Right kidney (tissue), 1 donor: Measurements from ENCODE around the gene RPL29.

ENCODE experiments used
- DNase-seq: peaks from one replicate; pipeline ENCODE4 v3.0.0-alpha.2; 2016

The RPL29 gene

DNA sequence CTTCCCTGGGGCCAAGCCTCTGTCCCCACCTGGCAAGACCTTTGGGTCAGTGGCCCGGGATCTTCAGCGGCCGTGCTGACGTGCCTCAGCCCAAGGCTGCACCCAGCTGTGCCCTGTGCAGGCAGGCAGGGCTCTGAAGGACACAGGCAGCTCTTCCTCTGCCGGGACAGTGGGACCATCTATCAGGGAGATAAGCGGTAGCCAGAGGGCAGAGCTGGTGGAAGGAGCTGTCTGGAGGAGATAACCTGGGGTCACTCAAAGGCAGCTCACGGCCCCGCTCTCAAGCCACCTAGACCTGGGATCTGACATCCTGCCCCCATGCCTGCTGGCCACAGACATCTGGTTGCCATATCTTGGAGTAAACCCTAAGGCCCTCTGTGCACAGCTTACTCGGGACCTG is 33.4 kb upstream of the RPL29 start:
- DNase-seq: no peak

DNA sequence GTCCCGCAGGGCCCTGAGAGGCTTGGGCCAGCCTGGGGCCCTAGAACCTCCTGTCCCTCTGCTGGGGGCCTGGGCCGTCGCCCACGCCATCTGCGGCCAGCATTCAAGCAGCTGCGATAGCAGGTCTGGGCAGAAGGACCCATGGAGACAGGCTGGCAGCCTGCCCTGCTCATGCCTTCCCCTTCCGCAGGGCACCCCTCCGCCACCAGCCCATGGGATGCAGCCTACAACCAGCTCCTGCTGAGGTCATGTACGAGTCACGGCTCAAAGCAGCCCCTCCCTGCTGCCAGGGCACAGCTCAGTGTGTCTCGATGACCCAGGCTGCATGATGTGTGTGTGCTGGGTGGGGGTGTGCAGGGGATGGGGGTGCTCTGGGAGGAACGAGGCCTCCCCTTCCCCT is 32.9 kb upstream of the RPL29 start:
- no peak for DNase-seq

DNA sequence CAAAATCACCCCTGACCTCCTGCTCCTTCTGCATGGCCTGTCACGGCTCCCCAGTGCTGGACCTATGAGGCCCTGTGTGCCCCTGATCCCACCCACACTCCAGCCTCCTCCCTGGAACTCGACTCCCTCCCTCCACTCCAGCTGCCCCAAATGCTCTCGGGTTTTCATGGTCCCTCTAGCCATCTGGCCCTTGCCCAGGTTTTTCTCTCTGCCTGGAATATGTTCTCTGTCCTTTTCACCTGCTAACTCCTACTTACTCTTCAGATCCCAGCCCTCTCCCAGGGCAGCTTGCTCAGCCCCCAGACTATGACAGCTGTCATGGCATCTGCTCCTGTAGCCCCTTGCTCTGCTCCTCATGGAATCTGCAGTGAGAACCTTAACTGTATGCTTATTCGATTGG is 30.3 kb upstream of the RPL29 start:
- no peak for DNase-seq

DNA sequence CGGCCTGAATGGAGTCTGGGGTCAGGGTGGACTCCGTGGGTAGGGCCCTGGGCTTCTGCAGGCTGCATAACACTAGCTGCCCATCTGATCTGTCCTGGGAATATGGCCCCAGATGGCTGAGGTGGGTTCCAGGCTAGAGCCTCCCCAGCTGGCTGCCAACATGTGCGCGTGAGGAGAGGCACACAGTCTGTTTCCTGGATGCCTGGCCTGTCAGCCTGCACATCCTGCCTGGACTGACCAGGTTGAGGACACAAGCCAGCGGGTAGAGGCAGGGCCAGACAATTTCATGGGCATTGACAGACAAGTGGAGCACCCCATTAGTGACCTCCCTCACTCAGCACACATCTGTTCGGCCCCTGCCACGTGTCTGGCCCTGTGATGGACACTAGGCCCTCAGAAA is 29.8 kb upstream of the RPL29 start:
- DNase-seq: no peak

DNA sequence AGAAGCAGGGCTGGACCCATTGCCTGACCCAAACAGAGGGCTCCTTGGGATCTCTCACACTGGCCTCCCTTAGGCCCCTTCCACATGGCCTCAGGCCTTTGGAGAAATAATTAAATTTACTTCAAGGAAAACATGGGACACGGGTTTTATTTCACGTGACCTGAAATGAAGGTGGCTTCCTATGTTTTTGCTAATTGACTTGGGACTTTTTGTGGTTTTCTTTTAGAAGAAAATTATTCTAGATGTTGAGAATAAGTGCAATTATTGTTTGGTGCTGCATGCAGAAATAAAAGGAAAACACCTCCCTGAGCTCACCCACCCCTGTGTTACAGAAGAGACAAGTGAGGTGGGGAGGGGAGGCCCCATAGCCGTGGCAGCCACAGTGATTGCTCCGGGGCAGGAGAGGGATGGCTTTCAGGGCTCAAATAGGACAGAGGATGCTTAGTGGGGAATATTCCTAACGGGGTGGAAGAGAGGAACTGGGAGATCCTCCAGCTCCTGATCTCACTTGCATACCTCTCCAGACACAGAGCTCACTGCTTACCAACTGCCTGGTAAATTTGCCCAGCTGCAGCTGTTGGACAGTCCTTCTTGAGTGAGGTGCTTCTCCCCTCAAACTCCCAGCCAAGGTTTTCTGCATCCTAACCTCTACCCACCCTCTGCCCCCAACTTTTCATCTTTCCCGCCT is 29.2 kb upstream of the RPL29 start:
- no peak for DNase-seq

DNA sequence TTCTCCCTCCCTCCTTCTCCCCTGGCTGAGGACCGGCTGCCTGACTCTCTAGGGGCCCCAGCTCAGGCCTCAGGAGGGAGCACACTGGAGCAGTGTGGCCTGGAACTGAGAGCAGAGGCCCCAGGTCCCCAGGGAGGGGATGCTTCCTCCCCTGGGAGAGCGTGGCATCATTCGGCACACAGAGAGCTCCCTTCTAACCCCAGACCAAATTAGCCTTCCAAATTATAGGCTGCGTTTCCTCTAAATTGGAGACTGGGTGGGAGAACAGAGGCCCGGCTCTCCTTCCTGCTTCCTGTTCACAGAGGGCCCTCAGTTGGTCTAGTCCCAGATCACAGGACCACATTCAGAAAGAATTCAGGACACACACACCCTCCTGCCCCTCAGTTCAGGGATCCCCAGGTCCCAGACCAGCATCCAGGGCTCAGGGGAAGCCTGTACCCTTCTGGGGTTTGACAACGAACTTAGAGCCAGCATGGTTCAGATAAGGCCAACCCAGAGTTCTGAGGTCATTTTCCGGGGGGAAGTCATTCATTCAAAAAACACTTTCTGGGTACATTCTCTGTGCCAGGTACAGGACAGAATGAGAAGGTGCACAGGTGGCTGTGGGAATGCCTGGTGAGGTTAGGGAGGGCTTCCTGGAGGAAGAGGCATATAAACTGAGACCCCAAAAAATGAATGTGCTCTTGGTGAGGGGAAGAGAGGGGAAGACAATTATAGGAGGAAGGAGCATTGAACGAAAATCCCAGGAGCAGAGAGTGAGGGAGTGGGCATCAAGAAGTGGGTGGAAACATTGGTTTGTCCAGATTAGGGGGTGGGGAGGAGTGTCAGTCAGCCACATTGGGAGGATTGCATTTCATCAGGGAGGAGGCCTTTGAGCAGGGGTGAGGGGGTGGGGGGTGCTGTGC is 28.4 kb upstream of the RPL29 start:
- no peak for DNase-seq

DNA sequence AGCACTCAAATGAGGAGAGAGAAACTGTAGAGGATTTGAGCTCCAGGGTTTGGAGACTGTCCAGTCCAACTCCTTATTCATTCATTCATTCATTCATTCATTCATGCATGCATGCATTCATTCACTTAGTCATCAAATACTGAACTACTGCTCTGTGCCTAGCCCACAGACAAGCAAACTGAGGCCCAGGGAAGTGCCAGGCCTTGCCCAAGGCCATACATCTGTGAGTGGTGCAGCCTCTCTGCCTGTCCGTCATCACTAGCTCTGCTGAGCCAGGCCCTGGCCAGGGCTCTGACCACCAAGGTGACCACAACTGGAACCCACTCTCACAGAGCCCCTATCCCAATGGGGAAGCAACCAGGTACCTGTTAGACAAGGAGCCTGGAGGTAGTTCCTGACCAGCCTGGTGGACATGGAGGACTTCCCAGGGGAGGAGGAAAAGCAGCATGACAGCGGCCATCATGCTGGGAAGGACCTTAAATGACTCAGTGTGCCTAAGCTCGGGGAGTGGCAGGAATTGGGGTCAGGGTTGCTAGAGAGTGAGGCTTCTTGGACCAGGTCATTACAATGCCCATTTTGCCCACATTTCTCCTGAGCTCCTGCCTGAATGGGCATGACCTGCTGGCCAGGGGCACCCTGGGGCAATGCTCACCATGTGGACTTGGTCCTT is 27.5 kb upstream of the RPL29 start:
- no peak for DNase-seq

DNA sequence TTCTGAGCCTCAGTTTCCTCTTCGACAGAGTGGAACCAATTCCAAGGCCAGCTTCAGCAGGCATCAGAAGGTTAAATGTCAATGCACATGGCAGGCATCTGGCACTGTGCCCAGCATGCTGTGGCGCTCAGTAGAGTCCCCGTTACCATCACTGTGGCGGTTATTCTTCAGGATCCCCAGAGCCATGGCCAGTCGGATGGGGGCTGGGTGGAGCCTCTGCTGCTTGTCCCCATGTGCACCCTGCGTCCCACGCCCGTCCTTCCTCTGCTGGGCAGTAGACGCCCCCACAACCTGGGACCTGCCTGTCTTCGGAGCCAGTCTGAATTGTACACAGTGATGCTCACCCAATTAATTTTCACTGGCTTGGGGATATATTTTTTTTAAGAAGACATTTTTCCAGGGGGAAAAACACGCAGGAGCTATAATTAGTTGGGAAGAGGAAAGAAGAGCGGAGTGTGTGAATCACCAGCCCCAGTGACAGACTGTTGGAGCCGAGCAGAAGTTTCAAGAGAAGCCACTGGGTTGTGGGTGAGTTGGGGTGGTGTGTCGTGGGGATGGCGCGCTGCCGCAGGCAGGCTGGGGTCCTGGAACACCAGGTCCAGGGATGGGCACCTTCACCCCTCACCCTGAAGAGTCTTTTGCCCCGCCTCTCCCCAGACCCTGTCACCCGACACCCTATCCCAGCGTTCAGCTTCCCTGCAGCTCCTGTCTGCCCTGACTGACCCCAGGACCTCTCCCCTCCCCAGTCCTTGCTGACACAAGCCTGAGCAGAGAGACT is 26.8 kb upstream of the RPL29 start:
- DNase-seq: no peak

DNA sequence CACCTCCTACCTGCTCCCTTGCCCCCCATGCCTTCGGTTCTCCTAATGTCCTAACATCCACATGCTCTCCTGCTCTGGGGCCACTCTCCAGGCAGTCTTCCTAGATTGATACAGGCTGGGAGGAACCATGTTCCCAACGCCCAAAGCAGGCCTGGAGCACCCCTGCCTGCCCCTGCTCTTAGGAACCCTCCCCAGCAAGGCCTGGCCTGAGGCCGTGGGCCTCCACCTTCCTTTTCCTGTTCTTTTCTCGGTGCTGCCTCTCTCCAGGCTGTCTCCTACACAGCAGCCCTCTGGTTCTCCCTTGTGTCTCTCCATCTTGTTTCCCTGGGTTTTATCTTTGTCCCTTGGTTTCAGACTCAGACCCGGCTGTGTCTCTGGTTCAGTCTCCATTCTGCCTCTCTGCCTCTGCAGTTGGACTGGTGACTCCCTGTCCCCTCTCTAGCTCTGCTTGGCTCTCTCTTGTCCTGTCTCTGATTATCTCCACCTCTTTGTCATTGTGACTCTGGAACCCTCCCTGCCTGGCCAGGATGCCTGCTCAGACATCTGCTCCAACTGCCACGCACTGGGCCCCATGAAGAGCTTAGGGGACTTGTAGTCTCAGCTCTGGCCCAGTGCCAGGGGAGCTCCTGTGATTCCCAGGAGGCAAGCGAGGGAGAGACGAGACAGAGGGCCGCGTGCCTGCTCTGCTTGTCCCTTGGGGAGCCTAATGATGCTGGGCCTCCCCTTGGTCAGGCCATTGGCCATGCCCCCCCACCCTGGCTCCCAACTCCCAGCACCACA is 26.0 kb upstream of the RPL29 start:
- DNase-seq: no peak

DNA sequence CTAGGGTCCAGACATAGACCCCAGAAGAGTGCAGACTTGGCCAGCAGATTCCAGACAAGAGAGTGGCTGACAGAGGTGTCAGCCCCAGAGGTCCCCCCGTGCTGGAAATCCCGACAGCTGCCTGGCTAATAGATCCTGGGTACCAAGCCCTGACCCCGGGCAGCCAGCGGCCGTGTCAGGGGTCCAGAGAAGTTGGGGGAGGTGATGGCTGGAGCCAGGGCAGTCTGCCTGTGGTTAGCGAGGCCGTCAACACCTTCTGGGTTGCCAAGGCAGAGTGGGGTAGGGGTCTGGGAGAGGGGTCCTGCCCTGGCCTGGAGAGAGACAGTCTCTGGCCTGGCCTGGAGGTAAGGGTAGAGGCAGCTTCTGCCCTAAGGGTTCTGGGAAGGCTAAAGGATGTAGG is 25.1 kb upstream of the RPL29 start:
- no peak for DNase-seq

DNA sequence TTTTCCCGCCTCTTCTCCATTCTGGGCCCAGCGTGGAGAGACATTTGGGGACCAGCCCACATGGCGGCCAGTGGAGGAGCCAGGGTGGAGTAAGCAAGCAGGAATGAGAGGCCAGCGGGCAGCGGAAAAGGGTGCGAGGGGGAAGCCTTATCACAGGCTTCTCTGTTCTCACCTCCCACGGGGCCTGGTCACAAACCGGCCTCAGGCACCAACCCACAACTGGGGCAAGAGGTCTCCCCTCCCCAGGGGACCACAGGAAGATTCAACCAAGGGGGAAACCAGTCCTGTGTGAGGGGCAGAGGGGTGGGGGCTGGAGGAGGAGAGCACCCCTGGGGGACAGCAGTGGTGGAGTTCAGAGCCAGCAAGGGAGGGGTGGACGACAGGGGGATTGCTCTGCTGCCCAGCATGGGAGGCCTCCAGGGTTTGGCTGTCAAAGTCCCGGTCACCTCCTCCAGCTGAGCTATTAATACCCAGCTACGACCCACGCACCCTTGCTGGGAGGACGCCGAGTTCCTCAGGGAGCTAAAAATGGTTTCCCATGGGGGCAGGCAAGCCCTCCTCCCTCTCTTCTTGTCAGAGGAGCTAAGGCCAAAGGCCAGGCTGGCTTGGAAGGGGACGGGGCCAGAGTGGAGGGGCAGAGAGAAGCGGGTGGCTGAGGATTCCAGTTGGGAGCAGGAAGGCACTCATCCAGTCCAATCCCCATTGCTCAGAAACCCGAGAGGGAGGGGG is 23.8 kb upstream of the RPL29 start:
- no peak for DNase-seq

DNA sequence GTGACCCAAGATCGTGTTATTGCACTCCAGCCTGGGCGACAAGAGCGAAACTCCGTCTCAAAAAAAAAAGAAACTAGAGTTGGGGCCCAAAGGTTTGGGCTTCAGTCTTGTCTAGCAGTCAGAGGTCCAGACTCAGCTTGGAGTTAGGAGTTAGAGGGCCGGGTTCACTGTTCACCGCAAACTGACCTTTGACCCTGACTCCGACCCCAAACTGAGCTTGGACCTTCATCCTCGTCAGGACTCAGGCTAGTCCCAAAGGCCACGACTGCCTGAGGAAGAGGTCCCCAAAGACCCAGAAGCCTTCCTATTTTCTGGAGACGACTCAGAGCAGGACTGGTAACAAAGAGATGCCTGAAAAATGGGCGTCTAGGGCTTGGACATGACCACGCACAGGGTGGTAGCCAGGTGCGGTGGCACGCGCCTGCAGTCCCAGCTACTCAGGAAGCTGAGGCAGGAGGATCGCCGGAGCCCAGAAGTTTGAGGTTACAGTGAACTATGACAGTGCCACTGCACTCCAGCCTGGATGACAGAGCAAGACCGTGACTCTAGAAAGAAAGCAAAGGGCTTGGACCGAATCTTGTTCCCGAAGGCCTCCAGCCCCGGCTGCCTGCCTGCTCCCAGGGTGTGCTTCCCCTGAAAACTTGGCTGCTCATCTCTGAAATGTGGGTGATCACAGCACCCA is 22.8 kb upstream of the RPL29 start:
- no peak for DNase-seq

DNA sequence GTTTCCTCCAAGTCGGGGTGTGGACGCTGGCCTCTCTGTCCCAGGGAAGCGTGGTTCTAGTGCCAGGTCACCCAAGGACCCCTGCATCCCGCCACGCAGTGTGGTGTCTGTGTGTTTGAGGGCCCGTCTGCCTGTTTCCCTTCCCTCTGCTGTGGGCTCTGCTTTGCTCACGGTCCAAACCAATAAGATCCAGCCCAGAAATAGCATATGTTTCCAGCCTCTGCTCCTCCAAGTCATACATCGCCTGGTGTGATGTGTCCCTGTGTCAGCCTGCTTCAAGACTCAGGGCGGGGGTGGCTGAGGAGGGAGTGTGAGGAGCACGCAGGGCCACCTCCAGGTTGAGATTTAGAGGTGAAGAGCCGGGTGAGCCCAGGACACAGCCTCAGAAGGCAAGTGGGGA is 21.9 kb upstream of the RPL29 start:
- DNase-seq: no peak

DNA sequence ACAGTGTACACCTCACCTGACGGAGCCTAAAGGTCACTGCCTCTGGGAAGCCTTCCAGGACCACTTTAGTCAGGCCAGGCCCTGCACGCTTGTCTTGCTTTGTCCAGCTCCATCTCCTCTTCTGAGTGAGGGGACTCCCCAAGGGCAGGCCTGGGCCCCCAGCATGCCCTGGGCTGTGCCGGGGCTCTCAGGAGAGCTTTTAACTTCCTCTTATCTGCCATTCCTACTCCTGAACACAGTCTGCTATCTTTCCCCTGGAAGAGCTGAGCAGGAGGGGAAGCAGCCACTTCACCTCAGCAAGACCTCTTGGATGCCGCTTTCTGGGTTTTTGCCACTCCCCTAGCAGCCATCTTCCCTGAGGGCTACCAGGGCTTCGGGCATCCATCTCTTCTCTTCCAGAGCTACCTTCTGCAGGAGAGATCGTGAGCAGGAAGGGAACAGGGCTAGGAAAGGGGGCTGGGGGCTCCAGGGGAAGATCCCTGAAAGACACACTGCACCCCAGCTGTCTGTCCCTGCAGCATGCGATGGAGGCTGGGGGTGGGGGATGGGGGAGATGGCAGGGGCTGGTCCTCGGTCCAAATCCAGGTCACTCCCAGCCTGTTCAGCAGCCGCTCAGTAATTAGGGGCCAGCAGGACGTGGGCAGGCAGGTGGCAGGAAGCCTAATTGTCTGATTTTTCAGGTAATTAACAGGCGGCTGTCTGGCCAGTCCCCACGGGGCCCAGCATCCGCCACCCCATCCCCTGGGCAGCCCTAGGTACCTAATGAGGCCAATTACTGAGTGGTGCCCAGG is 19.9 kb upstream of the RPL29 start:
- DNase-seq: no peak

DNA sequence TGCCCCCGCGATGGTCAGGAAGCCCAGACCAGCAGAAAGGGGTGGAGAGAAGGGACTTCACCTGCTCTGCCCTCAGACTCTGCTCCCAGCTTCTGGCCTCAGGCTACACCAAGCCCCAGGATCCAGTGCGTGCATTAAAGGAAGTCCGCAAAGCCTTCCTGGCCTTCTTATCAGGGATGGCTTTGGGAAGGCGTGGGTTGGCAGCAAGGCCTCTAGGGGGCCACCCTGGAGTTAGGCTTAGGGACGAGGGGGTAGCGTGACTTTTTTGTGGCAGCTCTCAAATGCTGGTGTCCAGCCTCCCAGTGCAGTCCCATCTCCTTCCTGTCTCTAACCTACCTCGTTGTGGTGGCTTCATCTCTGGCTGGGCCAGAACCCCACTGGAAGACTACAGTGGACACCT is 18.9 kb upstream of the RPL29 start:
- no peak for DNase-seq

DNA sequence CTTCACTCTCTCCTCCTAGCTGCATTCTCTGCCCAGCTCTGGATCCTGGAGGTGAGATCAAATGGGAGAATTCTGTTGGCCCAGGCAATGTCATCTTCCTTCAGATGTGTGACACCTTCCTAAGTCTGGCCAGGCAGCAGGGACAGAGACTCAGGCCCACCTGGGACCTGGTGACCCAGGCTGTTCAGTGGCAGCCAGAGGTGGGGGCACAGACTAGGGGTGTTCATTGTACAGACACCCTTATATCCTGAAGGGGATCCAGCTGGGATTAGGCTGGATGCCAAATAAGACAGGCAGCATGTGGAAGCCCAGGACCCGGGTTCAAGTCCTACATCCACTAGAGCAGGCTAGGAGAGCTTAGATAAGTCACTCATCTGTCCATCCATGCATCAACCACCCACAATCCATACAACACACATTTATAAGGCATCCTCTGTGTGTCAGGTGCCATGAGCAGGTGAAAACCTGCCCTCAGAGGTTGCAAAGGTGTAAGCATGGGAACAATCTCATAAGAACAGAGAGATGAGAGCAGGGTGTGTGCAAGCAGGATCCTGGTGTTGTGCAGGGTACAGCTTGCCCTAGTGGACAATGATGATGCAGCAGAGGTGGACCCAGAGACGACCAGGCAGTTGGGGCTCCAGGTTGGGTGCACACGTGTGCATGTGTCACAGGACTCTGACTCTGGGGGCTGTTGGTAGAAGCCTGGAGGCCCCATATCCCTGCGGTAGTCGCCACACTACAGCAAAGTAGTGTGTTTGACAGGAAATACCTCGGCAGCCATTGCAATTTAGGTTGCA is 18.3 kb upstream of the RPL29 start:
- no peak for DNase-seq

DNA sequence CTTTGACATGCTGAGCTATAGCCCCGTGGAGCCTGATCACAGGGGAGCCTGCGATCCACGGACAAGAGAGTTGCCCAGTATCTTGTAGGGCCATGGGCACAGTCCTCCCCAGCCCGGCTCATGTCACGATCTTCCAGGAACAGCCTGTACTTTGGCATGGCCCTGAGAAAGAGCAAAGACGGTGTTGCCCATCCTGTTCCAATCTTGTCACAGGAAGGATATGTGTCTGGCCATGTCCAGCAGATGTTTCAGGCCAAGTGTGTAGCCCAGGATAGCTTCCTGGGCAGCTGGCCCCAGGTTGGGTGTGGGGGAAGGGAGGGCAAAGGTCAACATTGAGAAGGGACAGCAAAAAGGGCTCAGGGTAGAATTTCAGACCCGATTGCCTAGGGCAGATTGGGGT is 17.0 kb upstream of the RPL29 start:
- no peak for DNase-seq

DNA sequence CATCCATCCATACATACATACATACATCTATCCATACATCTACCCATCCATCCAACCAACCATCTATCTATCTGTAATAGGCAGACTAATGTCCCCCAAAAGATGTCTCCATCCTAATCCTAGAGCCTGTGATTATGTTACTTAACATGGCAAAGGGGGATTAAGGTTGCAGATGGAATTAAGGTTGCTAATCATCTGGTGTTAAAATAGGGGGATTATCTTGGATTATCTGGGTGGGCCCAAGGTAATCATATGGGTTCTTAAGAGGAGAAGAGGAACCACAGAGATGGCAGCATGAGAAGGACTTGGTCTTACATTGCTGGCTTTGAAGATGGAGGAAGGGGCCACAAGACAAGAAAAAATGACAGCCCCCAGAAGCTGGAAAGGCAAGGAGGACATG is 14.7 kb upstream of the RPL29 start:
- no peak for DNase-seq

DNA sequence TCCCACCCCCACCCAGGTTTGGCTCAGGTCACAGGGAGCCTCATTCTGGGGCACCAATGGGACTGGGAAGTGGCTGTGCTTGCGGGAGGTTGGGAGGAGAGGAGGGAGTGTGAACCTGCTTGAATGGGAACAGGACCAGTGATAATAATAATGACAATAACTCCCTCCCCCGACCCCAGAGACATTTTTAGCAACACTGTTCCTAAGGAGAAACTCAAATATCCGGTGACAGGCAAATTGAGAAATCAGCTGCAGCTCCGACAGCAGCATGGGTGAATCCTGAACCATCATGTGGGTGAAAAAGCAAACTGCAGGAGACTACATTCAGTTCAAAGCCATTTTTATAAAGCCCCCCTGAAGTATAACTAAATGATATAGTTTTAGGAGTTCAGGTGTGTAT is 11.6 kb upstream of the RPL29 start:
- DNase-seq: no peak
